Uterus (tissue), 4 donors: Measurements from ENCODE around the gene FUCA2. TPM values are rescaled to one million over a fixed set of nuclear protein-coding genes. Genes with fewer than 3 reads are reported as not detected.

Experiments used
- DNase-seq, 2 donors: peaks; one replicate each; pipeline ENCODE4 v3.0.0-alpha.2; 2019 to 2020
- H3K27ac ChIP-seq, 2 donors: fragments of 200-600 bp; sonication (generic); 1 replicate in 1 of 2; 2 replicates in 1 of 2; pipeline ENCODE4 v1.5.1; 2016 to 2018
- H3K27me3 ChIP-seq, 2 donors: fragments of 200-600 bp; sonication (generic); one replicate each; pipeline ENCODE4 v1.5.1; 2018 to 2019; ENCODE audit warnings: control low read depth in 1 of 2
- H3K36me3 ChIP-seq, 2 donors: fragments of 200-600 bp; sonication (generic); one replicate each; pipeline ENCODE4 v1.5.1; 2019; ENCODE audit warnings: control low read depth in 1 of 2
- H3K4me1 ChIP-seq, 2 donors: fragments of 200-600 bp; sonication (generic); one replicate each; pipeline ENCODE4 v1.5.1; 2018 to 2019; ENCODE audit warnings: control low read depth in 1 of 2
- H3K4me3 ChIP-seq, 2 donors: fragments of 200-600 bp; sonication (generic); 1 replicate in 1 of 2; 2 replicates in 1 of 2; pipeline ENCODE4 v1.5.1; 2018 to 2019; ENCODE audit warnings: mild to moderate bottlenecking in 1 of 2
- H3K9me3 ChIP-seq, 2 donors: fragments of 200-600 bp; sonication (generic); one replicate each; pipeline ENCODE4 v1.5.1; 2019; ENCODE audit warnings: control low read depth in 1 of 2
- CTCF ChIP-seq, 4 experiments: fragments of 200-600 bp in 2 of 4; fragments of 450-650 bp in 2 of 4; sonication (generic) in 2 of 4; IDR thresholded peaks; one replicate each; pipeline ENCODE4 v1.5.1; 2016 to 2019; ENCODE audit warnings: antibody characterized with exemption in 4 of 4, mild to moderate bottlenecking in 2 of 4, moderate library complexity in 1 of 4
- POLR2A ChIP-seq, 2 donors: fragments of 450-650 bp; IDR thresholded peaks; one replicate each; pipeline ENCODE4 v1.6.1; 2016; ENCODE audit warnings: antibody characterized with exemption in 2 of 2, mild to moderate bottlenecking in 1 of 2, moderate library complexity in 1 of 2
- intact Hi-C: fragments of 100-400 bp; cut with DNase I; formaldehyde crosslinking; loops from one replicate; pipeline ENCODE4 v1.15.1; 2023; ENCODE audit warnings: low total_unique reads
- total RNA-seq, 4 donors: library from RNA; depleted of rRNA in 3 of 4; stranded (reverse); fragments of >200 nt in 3 of 4; gene quantifications; one replicate each; pipeline versions ENCODE4 v1.1.0 to v1.2.4, GENCODE V29; 2014 to 2023
- donor health status: DM: yes; HTN: yes; CAD: no.

FUCA2 gene
- total RNA-seq, 4 donors from 2014 or later, result 15.9 to 35.7 (median 21.1) TPM

GRCh38 chr6:143506620-143507019 lies 4.9 kb downstream of the FUCA2 start:
- no peak for TF ChIP-seq POLR2A (IDR thresholded peaks at IDR 0.05)
- TF ChIP-seq CTCF (IDR thresholded peaks at IDR 0.05), result no peak
- intact Hi-C loops, result no loop called here
- Histone ChIP-seq H3K27me3 (no peaks in the 10 kb centered on the region), H3K4me3 (no peak overlapping the region), H3K9me3 (no peaks in the 10 kb centered on the region), H3K36me3 (no peaks in the 10 kb centered on the region), H3K27ac (no peak overlapping the region), H3K4me1 (no peaks in the 10 kb centered on the region)
- DNase-seq, result no peak

GRCh38 chr6:143506199-143506598 lies 5.3 kb downstream of the FUCA2 start:
- Histone ChIP-seq H3K9me3 (no peaks in the 10 kb centered on the region), H3K36me3 (no peaks in the 10 kb centered on the region), H3K27ac (no peak overlapping the region), H3K4me1 (no peaks in the 10 kb centered on the region), H3K27me3 (no peaks in the 10 kb centered on the region), H3K4me3 (no peak overlapping the region)
- no peak for TF ChIP-seq POLR2A (IDR thresholded peaks at IDR 0.05)
- TF ChIP-seq CTCF (IDR thresholded peaks at IDR 0.05), result no peak
- intact Hi-C loops, result no loop called here
- no peak for DNase-seq

GRCh38 chr6:143505537-143505936 lies 6.0 kb downstream of the FUCA2 start:
- Histone ChIP-seq H3K36me3 (no peaks in the 10 kb centered on the region), H3K9me3 (no peaks in the 10 kb centered on the region), H3K27me3 (no peaks in the 10 kb centered on the region), H3K4me3 (no peak overlapping the region), H3K27ac (no peak overlapping the region), H3K4me1 (no peaks in the 10 kb centered on the region)
- intact Hi-C loops, result no loop called here
- TF ChIP-seq CTCF (IDR thresholded peaks at IDR 0.05) (no peak), POLR2A (IDR thresholded peaks at IDR 0.05) (no peak)
- no peak for DNase-seq

- H3K36me3 ChIP-seq, result no peaks in the 10 kb centered on the region
- no peaks in the 10 kb centered on the region for H3K4me1 ChIP-seq
- H3K4me3 ChIP-seq, result no peak overlapping the region
- H3K27ac ChIP-seq, result no peak overlapping the region
- no peaks in the 10 kb centered on the region for H3K9me3 ChIP-seq
- no peak for DNase-seq
- TF ChIP-seq CTCF (IDR thresholded peaks at IDR 0.05) (no peak), POLR2A (IDR thresholded peaks at IDR 0.05) (no peak)
- intact Hi-C loops, result no loop called here
- no peaks in the 10 kb centered on the region for H3K27me3 ChIP-seq
These were observed 6.4 kb downstream of the FUCA2 start for GRCh38 chr6:143505111-143505510.

- H3K4me3 ChIP-seq, result no peak overlapping the region
- no peaks in the 10 kb centered on the region for H3K27me3 ChIP-seq
- no peak overlapping the region for H3K27ac ChIP-seq
- H3K36me3 ChIP-seq, result no peaks in the 10 kb centered on the region
- no peaks in the 10 kb centered on the region for H3K9me3 ChIP-seq
- H3K4me1 ChIP-seq, result no peaks in the 10 kb centered on the region
- no peak for TF ChIP-seq CTCF (IDR thresholded peaks at IDR 0.05)
- no peak for TF ChIP-seq POLR2A (IDR thresholded peaks at IDR 0.05)
- intact Hi-C loops, result no loop called here
- no peak for DNase-seq
These were observed 7.2 kb downstream of the FUCA2 start for GRCh38 chr6:143504369-143504768.
